RPMI8226 (cell line): ENCODE data around the gene CSNK1G1.
"Not testable (repeated sequence)": the region's sequence is repeated elsewhere in the genome, so short reads cannot be mapped to it uniquely, and the experiment has no call there.

Experiments
- DNase-seq: peaks from one replicate; pipeline ENCODE4 v3.0.0-alpha.2; 2015

CSNK1G1 gene

GRCh38 chr15:64355944-64356709 is at the start of gene CSNK1G1:
CSNK1G1 (minus strand) TSS chr15:64356173; CDS start chr15:64300499, 55,674 bp downstream.
- peak; percentile 99 for DNase-seq

GRCh38 chr15:64400583-64400982 is 44.6 kb upstream of the CSNK1G1 start:
- DNase-seq: no peak

- DNase-seq: no peak
Observed at GRCh38 chr15:64398575-64398974, 42.6 kb upstream of the CSNK1G1 start.

GRCh38 chr15:64396789-64397188 is 40.8 kb upstream of the CSNK1G1 start:
- no peak for DNase-seq

GRCh38 chr15:64392471-64392870 is 36.5 kb upstream of the CSNK1G1 start:
- DNase-seq: not testable (repeated sequence)

- no peak for DNase-seq
Observed at GRCh38 chr15:64389036-64389435, 33.1 kb upstream of the CSNK1G1 start.

- DNase-seq: peak; percentile 99
Observed at GRCh38 chr15:64387562-64388168, 31.7 kb upstream of the CSNK1G1 start, which contains the start of gene TRIP4. TRIP4 (plus strand) TSS chr15:64387836; CDS start chr15:64387864, 28 bp downstream.

- no peak for DNase-seq
Observed at GRCh38 chr15:64386291-64386690, 30.3 kb upstream of the CSNK1G1 start.

GRCh38 chr15:64383760-64384159 is 27.8 kb upstream of the CSNK1G1 start:
- DNase-seq: no peak

GRCh38 chr15:64381000-64381751 is 25.2 kb upstream of the CSNK1G1 start, which contains the start of gene PCLAF:
PCLAF (minus strand) TSS chr15:64381441; CDS start chr15:64381371, 70 bp downstream.
- DNase-seq: peak; percentile 99

- not testable (repeated sequence) for DNase-seq
Observed at GRCh38 chr15:64380130-64380870, 24.3 kb upstream of the CSNK1G1 start.

- no peak for DNase-seq
Observed at GRCh38 chr15:64379216-64379960, 23.4 kb upstream of the CSNK1G1 start.

- DNase-seq: no peak
Observed at GRCh38 chr15:64373360-64373759, 17.4 kb upstream of the CSNK1G1 start.

GRCh38 chr15:64371383-64371782 is 15.4 kb upstream of the CSNK1G1 start:
- DNase-seq: not testable (repeated sequence)

- DNase-seq: no peak
Observed at GRCh38 chr15:64369078-64369607, 13.2 kb upstream of the CSNK1G1 start.

GRCh38 chr15:64361259-64361658 is 5.3 kb upstream of the CSNK1G1 start:
- DNase-seq: no peak

GRCh38 chr15:64356710-64357040 is 702 bp upstream of the CSNK1G1 start:
- DNase-seq: no peak

GRCh38 chr15:64355348-64355943 is 527 bp downstream of the CSNK1G1 start:
- peak; percentile 43 for DNase-seq

GRCh38 chr15:64354688-64355344 is 1.2 kb downstream of the CSNK1G1 start:
- DNase-seq: no peak

GRCh38 chr15:64351265-64351664 is 4.7 kb downstream of the CSNK1G1 start:
- DNase-seq: no peak

- DNase-seq: no peak
Observed at GRCh38 chr15:64349375-64349774, 6.6 kb downstream of the CSNK1G1 start.
